ENCODE measurements around the gene IGFALS.

GRCh38 chr16:1765826-1766225 is 27.7 kb downstream of the IGFALS start:
- TF ChIP-seq TAF1 (IDR thresholded peaks at IDR 0.05; ENCODE audit: borderline replicate concordance, low read depth, low read length) (no peak), POLR2AphosphoS5 (IDR thresholded peaks at IDR 0.05; ENCODE audit: low read depth, low read length) (no peak), POLR2A (IDR thresholded peaks at IDR 0.05; ENCODE audit: low read depth, low read length) (no peak)
